ENCODE results near the gene PJA1.

The PJA1 gene

GRCh38 chrX:69149466-69150280 is 15.6 kb downstream of the PJA1 start:
- no peak for TF ChIP-seq SIN3A (IDR thresholded peaks at IDR 0.05; ENCODE audit: borderline replicate concordance, insufficient read depth, low read length)
- TF ChIP-seq, protein P1, sequence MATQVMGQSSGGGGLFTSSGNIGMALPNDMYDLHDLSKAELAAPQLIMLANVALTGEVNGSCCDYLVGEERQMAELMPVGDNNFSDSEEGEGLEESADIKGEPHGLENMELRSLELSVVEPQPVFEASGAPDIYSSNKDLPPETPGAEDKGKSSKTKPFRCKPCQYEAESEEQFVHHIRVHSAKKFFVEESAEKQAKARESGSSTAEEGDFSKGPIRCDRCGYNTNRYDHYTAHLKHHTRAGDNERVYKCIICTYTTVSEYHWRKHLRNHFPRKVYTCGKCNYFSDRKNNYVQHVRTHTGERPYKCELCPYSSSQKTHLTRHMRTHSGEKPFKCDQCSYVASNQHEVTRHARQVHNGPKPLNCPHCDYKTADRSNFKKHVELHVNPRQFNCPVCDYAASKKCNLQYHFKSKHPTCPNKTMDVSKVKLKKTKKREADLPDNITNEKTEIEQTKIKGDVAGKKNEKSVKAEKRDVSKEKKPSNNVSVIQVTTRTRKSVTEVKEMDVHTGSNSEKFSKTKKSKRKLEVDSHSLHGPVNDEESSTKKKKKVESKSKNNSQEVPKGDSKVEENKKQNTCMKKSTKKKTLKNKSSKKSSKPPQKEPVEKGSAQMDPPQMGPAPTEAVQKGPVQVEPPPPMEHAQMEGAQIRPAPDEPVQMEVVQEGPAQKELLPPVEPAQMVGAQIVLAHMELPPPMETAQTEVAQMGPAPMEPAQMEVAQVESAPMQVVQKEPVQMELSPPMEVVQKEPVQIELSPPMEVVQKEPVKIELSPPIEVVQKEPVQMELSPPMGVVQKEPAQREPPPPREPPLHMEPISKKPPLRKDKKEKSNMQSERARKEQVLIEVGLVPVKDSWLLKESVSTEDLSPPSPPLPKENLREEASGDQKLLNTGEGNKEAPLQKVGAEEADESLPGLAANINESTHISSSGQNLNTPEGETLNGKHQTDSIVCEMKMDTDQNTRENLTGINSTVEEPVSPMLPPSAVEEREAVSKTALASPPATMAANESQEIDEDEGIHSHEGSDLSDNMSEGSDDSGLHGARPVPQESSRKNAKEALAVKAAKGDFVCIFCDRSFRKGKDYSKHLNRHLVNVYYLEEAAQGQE (IDR thresholded peaks at IDR 0.05; ENCODE audit: insufficient read depth in 1 of 2, low read depth in 2 of 2, low read length in 2 of 2), result no peak
- no peak for TF ChIP-seq POLR2AphosphoS5 (IDR thresholded peaks at IDR 0.05; ENCODE audit: low read depth, low read length)
- TF ChIP-seq FOXP2 (optimal IDR thresholded peaks at IDR 0.05; ENCODE audit: borderline replicate concordance, extremely low read depth, extremely low read length, insufficient read depth), result no peak

GRCh38 chrX:69148946-69149345 is 16.3 kb downstream of the PJA1 start:
- TF ChIP-seq SIN3A (IDR thresholded peaks at IDR 0.05; ENCODE audit: borderline replicate concordance, insufficient read depth, low read length), result no peak
- TF ChIP-seq, protein P1 (IDR thresholded peaks at IDR 0.05; ENCODE audit: insufficient read depth in 1 of 2, low read depth in 2 of 2, low read length in 2 of 2), result no peak
- TF ChIP-seq POLR2AphosphoS5 (IDR thresholded peaks at IDR 0.05; ENCODE audit: low read depth, low read length), result no peak
- TF ChIP-seq TAF1 (IDR thresholded peaks at IDR 0.05; ENCODE audit: borderline replicate concordance, insufficient read depth, low read length), result no peak
- no peak for TF ChIP-seq FOXP2 (optimal IDR thresholded peaks at IDR 0.05; ENCODE audit: borderline replicate concordance, extremely low read depth, extremely low read length, insufficient read depth)

- no peak for TF ChIP-seq POLR2AphosphoS5 (IDR thresholded peaks at IDR 0.05; ENCODE audit: low read depth, low read length)
- no peak for TF ChIP-seq TAF1 (IDR thresholded peaks at IDR 0.05; ENCODE audit: borderline replicate concordance, insufficient read depth, low read length)
- TF ChIP-seq, protein P1 (IDR thresholded peaks at IDR 0.05; ENCODE audit: insufficient read depth in 1 of 2, low read depth in 2 of 2, low read length in 2 of 2), result no peak
- TF ChIP-seq FOXP2 (optimal IDR thresholded peaks at IDR 0.05; ENCODE audit: borderline replicate concordance, extremely low read depth, extremely low read length, insufficient read depth), result no peak
- TF ChIP-seq SIN3A (IDR thresholded peaks at IDR 0.05; ENCODE audit: borderline replicate concordance, insufficient read depth, low read length), result no peak
Measured at GRCh38 chrX:69146739-69147138, 18.5 kb downstream of the PJA1 start.

DNA sequence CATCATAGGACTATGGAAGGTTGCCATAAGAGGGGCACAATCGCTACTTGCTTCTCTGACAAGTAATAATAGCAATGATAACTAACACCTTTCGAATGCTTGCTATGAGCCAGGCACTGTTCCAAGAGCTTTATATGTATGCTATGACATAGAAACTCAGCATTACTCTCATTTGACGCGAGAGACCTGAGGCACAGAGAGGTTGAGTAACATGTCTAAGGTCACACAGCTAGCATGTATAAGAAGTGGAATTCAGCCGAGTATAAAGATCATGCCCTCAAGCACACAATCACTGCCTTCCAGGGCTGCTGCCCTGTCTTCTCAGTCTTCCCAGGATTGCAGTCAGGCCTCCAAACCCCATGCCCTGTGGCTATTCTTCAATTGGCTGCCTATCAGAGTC is 19.5 kb downstream of the PJA1 start:
- TF ChIP-seq TAF1 (IDR thresholded peaks at IDR 0.05; ENCODE audit: borderline replicate concordance, insufficient read depth, low read length) (no peak), POLR2AphosphoS5 (IDR thresholded peaks at IDR 0.05; ENCODE audit: low read depth, low read length) (no peak), SIN3A (IDR thresholded peaks at IDR 0.05; ENCODE audit: borderline replicate concordance, insufficient read depth, low read length) (no peak), FOXP2 (optimal IDR thresholded peaks at IDR 0.05; ENCODE audit: borderline replicate concordance, extremely low read depth, extremely low read length, insufficient read depth) (no peak)
- TF ChIP-seq, protein P1 (IDR thresholded peaks at IDR 0.05; ENCODE audit: insufficient read depth in 1 of 2, low read depth in 2 of 2, low read length in 2 of 2), result no peak
